Fibroblast of lung (primary cell): ENCODE data around the gene ZNF138.

Source experiments
- CTCF ChIP-seq, 2 donors: IDR thresholded peaks in 1 of 2; conservative IDR thresholded peaks in 1 of 2; 1 replicate in 1 of 2; 2 replicates in 1 of 2; pipeline ENCODE4 v1.5.1; 2011 to 2012; ENCODE audit warnings: low read length in 2 of 2, control low read depth in 1 of 2, inconsistent platforms in 1 of 2, low read depth in 1 of 2, mild to moderate bottlenecking in 1 of 2
- EZH2 ChIP-seq: IDR thresholded peaks from 2 replicates; pipeline ENCODE4 v1.5.1; 2012; ENCODE audit warnings: low read length, control low read depth, mild to moderate bottlenecking; ENCODE audit errors: missing control alignments

GRCh38 chr7:64758151-64758550 is 36.1 kb upstream of the ZNF138 start:
- TF ChIP-seq CTCF (conservative IDR thresholded peaks at IDR 0.05 in 1 of 2, IDR thresholded peaks at IDR 0.05 in 1 of 2; ENCODE audit: low read depth in 1 of 2, low read length in 2 of 2) = no peak
- no peak for TF ChIP-seq EZH2
